HG03378 (cell line): ENCODE data around the gene MROH7.

Source experiments
- ATAC-seq: cut with Tn5 transposase; IDR thresholded peaks from one replicate; pipeline ENCODE4 v1.9.1; 2021; ENCODE audit warnings: mild to moderate bottlenecking, moderate library complexity; ENCODE audit not compliant: unreplicated experiment

MROH7 gene

GRCh38 chr1:54724771-54725170 is 83.2 kb downstream of the MROH7 start:
- ATAC-seq, result no peak

DNA sequence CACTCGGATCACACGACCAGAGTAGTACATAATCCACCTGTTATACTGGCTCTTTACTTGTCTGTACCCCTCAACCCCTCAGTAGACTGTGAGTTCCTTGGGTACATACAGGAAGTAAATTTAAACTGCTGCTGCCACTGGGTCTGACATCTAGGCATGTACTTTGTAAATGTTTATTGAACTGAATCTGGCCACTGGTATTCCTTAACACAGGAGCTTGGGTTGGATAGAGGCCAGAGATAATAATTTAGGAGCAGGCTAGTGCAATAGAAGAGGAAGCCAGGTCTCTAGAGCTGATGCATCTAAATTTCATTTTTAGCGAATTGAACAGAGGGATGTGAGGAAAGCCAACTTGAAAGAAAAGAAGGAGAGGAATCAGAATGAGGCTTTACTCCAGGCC is 86.4 kb downstream of the MROH7 start:
- no peak for ATAC-seq

DNA sequence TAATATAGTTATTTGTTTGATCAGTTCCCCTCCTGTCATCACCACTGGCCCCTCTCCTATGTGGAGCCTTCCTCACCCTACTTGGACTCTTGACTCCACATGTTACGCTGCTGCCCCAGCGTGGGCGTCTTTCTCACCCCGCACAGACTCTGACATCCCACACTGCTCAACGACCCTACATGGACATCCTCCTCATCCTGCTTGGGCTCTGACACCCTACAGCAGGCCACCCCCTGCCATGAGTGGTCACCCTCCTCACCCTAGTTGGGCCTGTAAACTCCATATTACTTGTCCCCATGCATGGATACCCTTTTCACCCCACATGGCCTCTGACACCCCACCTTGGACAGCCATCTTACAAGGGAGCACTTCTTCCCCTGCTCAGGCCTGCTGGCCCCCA is 95.1 kb downstream of the MROH7 start:
- no peak for ATAC-seq

DNA sequence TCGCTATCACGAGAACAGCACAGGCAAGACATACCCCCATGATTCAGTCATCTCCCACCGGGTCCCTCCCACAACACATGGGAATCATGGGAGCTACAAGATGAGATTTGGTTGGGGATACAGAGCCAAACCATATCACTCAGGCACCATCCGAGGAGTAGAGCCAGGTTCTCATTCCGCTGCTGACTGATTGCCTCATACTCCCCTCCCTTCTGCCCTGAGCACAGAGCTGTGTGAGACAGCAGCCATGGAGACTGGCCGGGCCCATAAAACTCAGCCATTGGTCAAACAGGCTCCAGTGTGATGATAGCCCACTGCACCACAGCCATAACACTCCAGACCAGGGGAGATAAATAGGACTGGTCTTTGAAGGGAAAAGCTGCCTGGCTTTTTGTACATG is 96.7 kb downstream of the MROH7 start:
- no peak for ATAC-seq

- no peak for ATAC-seq
These were observed 99.9 kb downstream of the MROH7 start for GRCh38 chr1:54741531-54741930.

DNA sequence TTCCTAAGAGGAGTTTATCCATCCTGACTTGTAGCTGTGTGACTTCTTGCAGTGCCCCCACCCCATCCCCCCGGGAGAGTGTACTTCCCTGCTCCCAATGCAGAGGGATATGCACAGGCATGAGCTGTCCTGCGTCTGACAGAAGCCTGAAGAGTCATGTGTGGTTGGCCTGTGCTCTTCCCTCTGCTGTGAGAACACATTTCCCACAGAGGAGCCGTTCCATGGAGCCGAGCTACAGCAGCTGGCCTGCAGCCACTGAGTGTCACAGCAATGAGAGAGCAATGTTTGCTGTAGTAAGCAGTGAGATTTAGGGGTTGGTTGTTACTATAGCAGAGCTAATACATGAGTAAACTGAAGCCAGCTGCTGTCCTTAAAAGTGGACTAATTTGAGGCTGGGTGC is 100.7 kb downstream of the MROH7 start:
- no peak for ATAC-seq

DNA sequence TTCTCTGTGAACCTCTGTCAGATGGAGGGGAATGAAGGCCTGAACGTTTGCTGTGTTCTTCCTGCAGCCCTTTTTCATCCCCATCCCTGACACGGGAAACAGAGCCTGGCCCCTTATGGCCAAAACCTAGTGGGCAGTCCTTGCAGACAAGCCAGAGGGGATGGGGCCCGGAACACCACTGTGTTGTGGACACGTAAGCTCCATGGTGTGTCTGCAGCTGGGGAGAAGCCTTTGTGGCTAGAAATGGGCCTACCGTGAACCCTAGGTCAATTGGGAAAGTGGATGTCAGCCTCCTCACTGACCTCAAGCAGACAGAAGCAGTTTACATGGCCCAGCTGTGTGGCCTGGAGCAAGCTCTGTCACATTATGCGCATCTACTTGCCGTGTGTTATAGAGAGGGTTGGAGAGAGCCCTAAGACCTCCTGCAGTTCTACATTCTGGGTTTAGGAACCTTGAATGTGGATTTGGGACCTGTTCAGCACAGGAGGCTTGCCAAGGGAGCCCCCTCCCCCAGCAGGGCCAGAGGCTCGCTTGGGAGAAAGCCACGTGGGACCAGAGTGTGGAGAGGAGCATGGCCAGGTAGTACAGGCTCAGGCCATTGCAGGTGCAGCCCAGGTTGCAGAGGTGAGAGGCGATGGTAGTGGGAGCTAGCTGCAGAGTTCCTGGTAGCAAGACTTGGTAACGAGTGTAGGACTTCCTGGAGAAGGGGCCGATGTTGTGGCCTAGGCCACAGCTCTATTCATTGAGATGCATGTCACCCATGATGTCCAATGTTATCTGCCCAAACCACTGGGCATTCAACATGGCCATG is 102.0 kb downstream of the MROH7 start:
- no peak for ATAC-seq

DNA sequence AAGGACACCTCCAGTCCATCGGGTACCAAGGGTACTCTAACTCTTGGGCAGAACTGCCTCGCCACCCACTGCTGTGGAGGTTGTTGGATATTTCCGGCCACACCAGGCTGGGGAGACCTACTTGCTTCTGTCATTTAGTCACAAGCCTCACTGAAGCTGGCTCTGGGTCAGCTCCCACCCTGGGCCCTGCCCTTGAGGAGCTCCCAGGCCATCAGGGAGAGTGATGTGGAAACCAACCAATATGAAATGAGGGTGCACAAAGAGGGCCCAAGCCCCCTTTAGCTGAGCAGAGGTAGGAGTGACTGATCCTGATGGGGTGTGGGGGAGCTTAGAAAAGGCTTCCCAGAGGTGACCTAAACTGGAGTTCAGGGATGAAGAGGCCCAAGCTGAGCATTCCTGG is 103.1 kb downstream of the MROH7 start:
- ATAC-seq, result no peak

GRCh38 chr1:54745274-54745673 is 103.7 kb downstream of the MROH7 start:
- no peak for ATAC-seq

DNA sequence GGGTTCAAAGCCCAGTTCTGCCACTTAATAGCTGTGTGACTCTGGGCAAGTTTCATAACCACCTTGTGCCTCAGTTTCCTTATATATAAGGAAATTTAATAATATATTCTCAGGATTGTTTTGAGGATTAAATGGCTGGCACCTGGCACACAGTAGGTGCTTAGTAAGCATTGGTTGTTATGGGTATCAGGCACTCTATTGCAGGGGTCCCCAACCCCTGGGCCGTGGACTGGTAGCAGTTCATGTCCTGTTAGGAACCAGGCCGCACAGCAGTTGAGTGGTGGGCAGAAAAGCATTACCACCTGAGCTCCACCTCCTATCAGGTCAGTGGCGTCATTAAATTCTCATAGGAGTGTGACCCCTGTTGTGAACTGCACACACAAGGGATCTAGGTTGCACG is 104.3 kb downstream of the MROH7 start:
- ATAC-seq, result no peak

DNA sequence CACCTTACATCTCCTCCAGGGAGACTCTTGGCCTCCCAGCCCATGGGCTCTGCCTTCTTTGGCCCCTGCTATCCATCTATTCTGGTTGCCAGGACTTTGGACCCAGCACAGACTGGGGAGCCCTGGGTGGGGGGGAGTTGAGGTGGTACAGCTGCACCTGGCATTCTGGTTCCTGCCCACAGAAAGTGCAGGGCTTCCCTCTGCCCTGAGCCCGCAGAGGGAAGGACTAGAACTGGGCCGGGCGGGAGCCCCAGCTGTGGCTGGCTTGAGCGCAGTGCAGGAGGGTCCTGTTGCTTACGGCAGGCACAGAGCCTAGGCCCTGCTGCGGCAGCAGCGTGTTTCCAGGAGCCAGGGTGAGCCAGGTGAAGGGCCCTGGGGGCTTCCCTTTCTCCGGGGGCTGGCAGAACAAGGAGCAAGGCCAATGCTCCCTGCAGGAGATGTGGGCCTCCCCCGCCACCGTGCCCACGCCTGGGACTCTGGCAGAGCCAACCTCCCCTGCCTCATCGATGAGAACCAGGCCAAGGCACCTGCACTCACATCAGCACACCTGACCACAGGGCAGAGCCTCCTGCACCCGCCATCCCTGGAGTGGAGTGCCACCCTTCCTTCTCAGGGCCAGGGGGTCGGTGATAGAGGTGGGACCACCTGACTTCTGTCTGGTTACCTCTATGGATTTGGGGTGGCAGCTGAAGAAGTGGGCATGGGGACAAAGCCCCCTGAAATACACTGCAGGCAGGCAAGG is 106.7 kb downstream of the MROH7 start:
- no peak for ATAC-seq

- ATAC-seq, result no peak
These were observed 109.0 kb downstream of the MROH7 start for GRCh38 chr1:54750596-54750995.

DNA sequence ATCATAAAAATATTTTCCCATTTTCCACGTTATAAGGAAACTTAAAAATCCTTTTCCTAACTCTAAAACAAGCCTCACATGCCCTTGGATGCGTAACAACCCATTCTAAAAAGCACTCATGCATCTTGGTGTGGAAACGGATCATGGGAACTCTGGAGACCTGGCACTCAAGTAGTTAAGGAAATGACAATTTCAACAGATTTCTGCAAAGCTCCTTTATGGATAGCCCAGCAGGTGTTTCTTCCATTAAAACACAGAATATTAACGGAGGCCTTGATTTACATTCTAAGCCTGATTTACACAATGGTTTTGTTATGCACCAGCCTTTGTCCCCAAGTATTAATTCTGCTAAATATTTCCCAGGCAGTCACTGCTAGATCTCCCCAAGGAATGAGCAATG is 109.8 kb downstream of the MROH7 start:
- ATAC-seq, result no peak

DNA sequence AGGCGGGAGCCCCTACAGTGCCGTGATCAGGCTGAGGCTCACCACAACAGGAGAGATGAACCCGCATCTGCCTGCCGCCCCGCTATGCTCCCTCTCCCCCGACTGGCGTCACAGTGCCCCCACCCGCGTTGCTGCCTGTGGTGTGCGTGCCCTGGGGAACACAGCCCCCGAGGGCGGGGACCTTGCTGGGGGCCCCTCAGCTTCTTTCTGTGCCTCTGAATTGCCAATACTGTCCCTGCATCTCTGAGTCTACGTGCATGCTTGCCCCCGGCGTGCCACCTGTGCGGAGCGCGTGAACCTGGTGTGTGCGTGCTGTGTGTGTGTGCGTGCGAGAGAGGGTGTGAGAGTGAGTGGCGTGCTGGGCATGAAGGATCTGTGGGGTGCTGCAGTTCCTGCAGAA is 112.5 kb downstream of the MROH7 start:
- no peak for ATAC-seq

GRCh38 chr1:54754486-54755285 is 113.1 kb downstream of the MROH7 start:
- no peak for ATAC-seq

GRCh38 chr1:54757833-54758232 is 116.2 kb downstream of the MROH7 start:
- no peak for ATAC-seq

DNA sequence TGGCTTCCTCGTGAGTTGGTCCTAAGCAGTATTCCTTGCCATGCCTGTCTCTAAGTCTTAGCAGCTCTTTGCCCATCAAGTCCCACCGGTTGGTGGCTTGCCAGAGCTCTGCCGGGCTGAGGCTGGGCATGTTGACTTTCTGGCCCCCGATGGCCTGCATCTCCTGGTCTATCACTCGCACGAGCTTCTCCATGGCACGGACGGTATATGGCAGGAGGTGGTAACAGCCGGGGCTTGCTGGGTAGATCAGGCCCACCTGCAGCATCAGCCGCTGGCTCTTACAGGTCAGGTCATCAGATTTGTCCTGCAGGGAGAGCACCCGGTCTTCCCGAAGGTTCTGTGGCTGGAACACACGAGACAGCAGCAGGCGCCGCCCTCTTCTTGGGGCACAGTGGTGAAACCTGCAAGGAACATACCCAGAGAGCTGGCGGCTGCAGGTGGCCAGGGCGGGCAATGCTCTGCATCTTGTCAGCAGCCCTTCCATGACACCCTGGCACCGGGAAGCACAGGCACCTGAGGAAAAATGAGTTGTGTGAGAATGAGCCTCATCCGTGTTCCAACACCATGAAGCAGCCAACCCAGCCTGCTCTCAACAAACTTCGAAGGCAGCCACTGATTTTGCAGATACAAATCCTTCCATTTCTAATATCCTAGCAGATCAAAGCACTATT is 117.2 kb downstream of the MROH7 start:
- no peak for ATAC-seq
